Measurements from ENCODE around the gene C2CD3.

Gene C2CD3

DNA sequence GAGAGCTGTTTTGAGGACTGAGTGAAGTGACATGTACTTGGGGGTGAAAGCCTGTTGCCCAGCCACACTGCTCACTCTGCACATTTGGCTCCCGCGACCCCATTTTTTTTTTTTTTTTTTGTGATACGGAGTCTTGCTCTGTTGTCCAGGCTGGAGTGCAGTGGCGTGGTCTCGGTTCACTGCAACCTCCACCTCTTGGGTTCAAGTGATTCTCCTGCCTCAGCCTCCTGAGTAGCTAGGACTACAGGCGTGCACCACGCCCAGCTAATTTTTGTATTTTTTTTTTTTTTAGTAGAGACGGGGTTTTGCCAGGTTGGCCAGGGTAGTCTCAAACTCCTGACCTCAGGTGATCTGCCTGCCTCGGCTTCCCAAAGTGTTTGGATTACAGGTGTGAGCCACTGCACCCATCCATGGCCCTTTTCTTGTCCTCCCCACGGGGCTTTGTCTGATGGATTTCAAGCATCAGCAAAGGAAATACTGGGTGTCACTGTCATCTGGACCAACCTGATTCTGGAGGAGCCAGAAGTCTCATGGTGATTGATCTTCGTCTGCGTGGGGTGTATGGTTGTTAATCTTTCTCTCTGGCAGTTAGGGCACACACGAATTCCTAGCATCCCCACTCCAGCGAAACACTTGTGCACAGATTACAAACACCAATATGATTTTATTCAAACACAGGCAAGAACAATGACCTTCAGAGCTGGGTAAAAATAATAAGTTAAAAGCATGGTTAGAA is 158.6 kb downstream of the C2CD3 start:
- DNase-seq, result no peak
- in situ Hi-C loops (cut with HindIII; ENCODE audit: low pct_ligation_motif_present, low pct_unique_long_range_greater_than_20kb, low sequenced_read_pairs), result no loop called here

DNA sequence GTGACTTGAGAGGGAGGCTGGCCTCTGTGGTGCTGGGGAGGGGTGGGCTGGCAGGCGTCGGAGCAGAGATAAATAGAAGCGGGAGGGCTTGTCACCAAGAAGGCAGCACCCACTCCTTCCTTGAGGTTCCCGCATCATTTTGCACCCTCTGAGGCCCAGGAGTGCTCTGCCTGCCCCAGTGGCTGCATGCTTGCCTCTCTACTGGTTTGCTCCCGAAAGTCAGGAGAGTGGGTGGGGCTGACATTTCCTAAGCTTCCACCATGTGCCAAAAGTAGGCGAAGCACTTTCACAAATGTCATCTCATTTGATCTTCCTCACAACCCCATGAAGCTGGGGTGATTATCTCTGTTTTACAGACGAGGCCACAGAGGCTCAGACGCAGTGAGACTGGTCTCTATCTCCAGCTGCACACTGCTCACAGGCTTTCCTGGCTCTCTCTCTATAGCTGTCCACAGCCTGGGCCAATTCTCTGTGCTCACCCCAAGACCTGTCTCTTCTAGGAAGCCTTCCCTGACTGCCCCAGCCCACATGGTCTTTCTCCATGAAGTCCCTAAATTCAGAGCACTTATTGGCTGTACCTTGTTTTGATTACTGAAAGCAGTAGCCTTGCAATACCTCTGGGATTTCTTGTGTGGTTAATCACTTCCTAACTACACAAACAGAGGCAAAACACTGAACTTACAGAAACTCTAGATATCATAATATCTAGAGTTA is 159.3 kb downstream of the C2CD3 start:
- in situ Hi-C loops (cut with HindIII; ENCODE audit: low pct_ligation_motif_present, low pct_unique_long_range_greater_than_20kb, low sequenced_read_pairs), result no loop called here
- DNase-seq, result no peak

DNA sequence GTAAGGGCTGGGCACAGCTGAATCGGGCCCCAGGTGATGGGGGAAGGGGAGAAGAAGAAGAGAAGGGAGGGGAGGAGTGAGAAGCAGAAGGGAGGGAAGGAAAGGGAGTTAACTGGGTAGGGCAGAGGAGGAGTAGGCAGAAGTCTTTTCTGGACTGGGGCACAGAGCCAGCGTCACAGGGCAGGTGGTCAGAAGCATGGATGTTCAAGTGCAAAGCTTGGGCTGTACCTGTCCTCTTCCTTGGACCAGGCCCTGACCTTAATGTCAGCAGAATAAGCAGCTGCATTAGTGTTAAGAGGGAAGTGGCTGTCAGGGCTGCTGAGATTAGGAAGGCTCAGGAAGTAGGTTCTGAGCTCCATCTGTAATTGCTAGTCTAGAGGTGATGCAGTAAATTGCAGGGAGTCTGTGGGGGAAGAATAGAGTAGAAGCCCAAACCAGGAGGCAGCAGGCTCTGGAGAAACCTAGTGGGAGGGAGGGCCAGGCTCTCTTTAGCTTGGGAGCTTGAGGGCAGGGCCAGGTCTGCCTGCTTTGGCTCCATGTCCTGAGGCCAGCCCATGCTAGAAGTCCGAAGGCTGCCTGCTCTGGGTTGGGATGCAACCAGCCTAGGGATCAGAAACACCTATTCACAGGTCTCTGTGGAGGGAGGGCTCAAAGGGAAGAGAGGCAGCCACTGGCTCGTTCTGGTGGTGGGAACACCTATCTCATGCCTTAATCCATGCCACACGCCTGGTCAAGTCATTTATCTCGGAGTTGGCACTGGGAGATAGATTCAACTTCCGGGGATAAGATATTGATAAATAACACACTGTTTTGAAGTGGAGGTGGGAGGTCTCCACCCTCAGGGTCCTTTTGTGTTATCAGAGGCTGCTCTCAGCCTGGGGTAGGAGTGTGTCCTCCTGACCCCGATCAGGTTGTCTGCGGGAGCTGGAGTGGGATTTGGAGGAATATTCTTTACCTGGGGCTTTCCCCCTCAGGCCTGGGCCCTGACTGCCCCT is 160.2 kb downstream of the C2CD3 start:
- DNase-seq, result no peak
- in situ Hi-C loops (cut with HindIII; ENCODE audit: low pct_ligation_motif_present, low pct_unique_long_range_greater_than_20kb, low sequenced_read_pairs), result no loop called here

- in situ Hi-C loops (cut with HindIII; ENCODE audit: low pct_ligation_motif_present, low pct_unique_long_range_greater_than_20kb, low sequenced_read_pairs), result no loop called here
- DNase-seq, result no peak
These were observed 161.0 kb downstream of the C2CD3 start for GRCh38 chr11:74009675-74010305.

GRCh38 chr11:74009230-74009547 is 161.6 kb downstream of the C2CD3 start:
- no peak for DNase-seq
- in situ Hi-C loops (cut with HindIII; ENCODE audit: low pct_ligation_motif_present, low pct_unique_long_range_greater_than_20kb, low sequenced_read_pairs), result no loop called here

DNA sequence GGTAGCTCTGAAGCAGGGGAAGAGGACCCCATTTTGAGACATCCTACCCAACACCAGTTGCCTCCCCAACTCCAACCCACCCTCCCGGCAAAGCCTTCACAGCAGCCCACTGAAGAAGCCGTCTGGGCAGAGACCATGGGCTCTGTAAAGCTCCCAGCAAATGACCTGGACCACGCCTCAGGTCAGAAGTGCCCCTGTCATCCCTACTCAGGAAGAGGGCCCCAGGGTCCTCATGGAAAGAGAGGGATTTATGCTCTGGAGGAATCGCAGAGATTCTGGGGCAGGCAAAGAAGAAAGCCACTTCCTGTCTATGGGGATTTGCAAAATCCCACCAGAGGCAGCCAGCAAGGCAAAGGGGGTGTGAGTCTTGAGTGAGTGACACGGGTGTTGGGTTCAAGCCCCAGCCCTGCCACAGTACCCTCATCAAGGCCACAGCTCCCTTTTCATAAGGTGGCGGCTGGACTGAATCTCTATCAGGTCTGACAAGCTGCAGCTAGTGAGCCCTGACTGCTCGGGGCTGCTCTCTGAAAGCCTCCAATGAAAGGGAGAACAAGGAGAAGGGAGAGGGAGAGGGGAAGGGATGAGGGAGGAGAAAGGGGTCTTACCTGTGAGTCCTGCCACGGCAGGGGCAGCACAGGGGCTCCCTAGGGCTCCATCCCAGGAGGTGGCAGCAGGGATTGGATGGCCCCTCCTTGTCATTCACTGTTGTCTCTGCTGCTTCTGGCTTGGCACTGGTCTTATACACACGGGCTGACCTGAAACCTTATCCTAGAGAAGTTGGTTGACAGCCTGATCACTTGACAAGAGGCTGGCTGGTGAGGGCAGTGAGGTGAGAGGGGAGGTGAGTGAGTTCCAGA is 162.2 kb downstream of the C2CD3 start, which contains the start of gene UCP3:
Gene UCP3, minus strand, starts transcription at position 713 of the 857 bp plus-strand sequence. CDS start 2,043 bp downstream, outside the sequence.
- no peak for DNase-seq
- in situ Hi-C loops (cut with HindIII; ENCODE audit: low pct_ligation_motif_present, low pct_unique_long_range_greater_than_20kb, low sequenced_read_pairs), result no loop called here

DNA sequence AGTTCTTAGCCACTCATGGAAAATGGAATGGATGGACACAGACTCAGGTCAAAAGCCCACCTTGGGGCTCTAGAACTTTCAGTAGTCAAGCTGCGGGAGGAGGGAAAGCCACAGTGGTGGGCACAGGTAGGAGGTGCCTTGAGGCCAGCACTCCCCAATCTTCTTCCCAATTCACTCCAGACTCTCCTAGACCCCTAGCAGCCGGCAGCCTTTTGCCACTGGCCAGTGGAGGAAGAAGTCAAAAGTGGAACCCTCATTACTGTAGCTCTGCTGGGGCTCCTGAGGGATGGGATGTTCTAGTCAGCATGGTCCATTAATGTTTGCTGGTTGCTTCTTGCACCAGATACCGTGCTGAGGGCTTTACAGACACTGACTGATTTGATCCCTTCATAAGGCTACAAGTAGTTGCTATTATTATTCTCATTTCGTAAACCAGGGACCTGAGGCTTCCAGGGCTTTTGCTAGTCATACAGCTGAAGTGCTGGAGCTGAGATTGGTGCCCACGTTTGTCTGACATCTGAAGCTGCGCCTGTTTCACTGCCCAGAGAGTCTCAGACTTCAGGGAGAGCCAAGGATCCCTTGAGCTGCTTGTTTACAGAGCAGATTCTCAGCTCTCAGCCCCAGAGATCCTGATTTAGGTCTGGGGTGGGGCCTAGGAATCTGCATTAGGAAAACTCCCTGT is 163.0 kb downstream of the C2CD3 start:
- no peak for DNase-seq
- in situ Hi-C loops (cut with HindIII; ENCODE audit: low pct_ligation_motif_present, low pct_unique_long_range_greater_than_20kb, low sequenced_read_pairs), result no loop called here

DNA sequence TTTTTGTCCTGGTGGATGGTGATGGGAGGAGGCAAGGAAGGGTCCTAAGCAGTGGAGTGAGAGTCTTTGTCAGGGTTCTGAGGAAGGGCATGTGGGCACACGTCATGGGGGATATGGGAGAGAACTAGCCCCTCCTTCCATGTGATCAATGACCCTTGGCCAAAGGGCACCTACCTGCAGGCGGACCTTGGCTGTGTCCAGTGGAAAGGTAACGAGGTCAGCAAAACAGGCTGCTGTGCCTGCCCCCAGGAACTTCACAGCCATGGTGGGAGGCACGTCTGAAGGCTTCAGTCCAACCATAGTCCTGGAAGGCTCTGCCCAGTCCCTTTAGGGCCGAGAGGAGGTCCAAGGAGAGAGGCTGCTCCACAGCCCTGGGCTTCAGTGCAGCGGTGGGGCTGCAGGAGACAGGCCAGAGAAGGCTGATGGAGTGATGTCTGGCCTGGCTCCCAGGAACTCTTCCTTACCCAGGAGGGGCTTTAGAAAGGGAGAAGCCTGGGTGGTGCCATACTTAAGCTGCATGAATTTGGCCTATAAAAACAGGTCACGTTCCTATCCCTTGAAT is 164.0 kb downstream of the C2CD3 start:
- no peak for DNase-seq
- in situ Hi-C loops (cut with HindIII; ENCODE audit: low pct_ligation_motif_present, low pct_unique_long_range_greater_than_20kb, low sequenced_read_pairs), result no loop called here

DNA sequence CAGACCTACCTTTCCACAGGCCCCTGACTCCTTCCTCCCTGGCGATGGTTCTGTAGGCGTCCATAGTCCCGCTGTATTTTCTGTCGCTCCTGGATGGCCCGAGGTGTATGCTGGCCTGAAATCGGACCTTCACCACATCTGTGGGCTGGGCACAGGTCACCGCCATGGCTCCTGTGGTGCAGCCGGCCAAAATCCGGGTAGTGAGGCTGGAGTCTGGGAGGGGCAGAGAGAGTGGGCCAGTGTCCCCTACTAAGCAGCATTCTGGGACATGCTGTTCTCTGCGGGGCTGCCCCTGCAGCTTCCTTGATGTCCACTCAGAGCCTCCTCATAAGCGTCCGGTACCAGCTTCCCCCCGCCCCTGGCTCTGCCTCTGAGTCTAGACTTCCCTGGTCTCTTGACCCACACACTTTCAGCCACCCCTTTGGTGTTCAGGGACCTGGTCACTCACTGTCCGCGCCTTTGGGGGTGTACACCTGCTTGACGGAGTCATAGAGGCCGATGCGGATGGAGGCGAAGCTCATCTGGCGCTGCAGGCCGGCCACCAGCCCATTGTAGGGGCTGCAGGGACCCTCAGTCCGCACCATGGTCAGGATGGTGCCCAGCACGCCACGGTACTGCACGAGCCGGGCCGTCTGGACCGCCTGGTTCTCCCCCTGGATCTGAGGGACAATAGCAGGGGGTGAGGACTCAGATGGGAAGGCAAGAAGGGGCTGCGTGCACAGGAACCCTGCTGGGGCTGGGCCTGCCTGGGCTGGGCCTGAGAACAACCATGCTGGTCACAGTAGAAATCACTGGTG is 164.9 kb downstream of the C2CD3 start:
- in situ Hi-C loops (cut with HindIII; ENCODE audit: low pct_ligation_motif_present, low pct_unique_long_range_greater_than_20kb, low sequenced_read_pairs), result no loop called here

GRCh38 chr11:74004759-74005615 is 165.8 kb downstream of the C2CD3 start:
- DNase-seq, result no peak
- in situ Hi-C loops (cut with HindIII; ENCODE audit: low pct_ligation_motif_present, low pct_unique_long_range_greater_than_20kb, low sequenced_read_pairs), result no loop called here

More for the DNA sequence above, 164.9 kb downstream of the C2CD3 start:
- no peak for DNase-seq

DNA sequence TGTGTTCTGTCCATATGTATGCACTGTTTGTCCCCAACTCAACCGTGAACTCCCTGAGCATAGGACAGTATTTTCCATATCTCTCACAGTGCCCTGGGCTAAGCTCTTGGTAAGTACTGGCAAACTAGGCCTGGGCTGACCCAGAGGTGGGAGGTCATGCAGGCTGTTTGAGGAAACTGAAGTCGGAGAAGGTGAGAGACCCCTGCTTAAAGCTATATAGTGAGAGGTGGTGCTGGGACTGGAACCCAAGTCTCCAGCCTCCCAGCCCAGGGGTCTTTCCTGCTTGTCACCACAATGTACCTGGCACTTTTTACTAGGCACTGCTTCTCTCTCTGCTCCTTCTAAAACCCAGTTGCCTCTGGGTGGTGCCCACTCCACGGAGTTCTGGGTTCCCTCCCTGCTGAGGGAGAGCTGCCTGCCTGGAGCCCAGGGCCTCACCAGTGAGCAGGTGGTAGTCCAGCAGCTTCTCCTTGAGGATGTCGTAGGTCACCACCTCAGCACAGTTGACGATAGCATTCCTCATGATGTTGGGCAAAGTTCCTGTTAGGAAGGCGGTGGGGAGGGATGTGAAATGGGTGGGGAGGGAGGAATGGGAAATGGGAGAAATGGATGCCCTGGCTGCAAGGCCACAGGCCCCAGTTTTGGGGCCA is 166.6 kb downstream of the C2CD3 start:
- no peak for DNase-seq
- in situ Hi-C loops (cut with HindIII; ENCODE audit: low pct_ligation_motif_present, low pct_unique_long_range_greater_than_20kb, low sequenced_read_pairs), result no loop called here

DNA sequence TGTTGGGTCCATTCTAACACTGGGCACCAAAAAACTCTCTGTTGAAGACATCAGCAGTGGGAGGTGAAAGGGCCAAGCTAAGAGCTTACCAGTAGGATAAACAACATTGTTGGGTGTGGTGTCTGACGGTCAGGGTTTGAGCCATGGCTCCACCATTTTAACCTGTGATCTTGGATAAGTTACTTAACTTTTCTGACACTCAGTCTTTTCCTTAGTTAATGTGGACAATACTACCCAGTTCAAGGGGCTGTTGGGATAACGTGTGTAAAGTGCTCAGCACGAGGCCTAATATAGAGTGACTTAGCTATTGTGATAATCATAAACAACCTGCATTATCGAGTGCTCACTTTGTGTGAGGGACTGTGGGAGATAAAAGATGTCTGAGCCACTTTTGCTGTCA is 168.0 kb downstream of the C2CD3 start:
- in situ Hi-C loops (cut with HindIII; ENCODE audit: low pct_ligation_motif_present, low pct_unique_long_range_greater_than_20kb, low sequenced_read_pairs), result no loop called here
- no peak for DNase-seq

- in situ Hi-C loops (cut with HindIII; ENCODE audit: low pct_ligation_motif_present, low pct_unique_long_range_greater_than_20kb, low sequenced_read_pairs), result no loop called here
- no peak for DNase-seq
These were observed 168.9 kb downstream of the C2CD3 start for GRCh38 chr11:74001822-74002286.

DNA sequence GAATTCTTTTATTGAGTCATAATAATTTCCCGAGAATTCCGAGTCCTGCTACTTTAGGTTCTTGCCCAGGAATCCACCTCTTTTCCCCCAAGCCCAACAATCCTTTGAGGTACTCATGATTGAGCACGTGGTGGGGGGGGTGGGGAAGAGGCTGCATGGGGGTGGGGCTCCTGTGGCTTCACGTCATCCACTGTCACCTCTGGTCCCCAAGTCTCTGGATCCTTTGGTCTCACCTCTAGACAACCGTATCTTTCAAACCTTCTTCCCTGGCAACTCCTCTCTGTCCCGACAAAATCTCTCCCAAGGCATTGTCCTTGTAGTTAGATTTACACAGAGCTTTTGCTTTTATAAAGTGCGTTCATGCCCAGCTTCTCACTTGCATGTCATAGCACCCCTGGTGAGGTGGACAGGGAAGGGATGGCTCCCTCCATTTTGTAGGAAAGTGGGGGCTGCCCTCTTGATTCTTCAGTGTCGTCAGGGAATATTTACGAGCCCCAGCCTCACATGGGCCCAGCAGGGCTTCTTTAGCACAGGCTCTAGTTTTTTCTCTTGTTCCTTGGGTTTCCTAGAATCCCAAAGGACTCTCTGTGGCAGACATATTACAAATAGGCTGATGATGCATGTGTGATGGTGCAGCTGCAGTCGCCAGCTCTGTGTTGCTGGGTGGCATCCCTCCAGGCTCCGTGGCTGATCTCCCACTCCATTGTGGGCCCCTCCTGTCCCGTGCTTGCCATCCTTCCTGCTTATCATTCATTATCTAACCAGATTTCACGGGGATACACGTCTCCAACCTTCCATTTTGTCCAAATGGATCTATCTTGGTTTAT is 170.3 kb downstream of the C2CD3 start:
- no peak for DNase-seq
- in situ Hi-C loops (cut with HindIII; ENCODE audit: low pct_ligation_motif_present, low pct_unique_long_range_greater_than_20kb, low sequenced_read_pairs), result no loop called here

All from ACHN (cell line).